WI38 (cell line): ENCODE data around the gene TRABD2B.

Experiments used
- H3K4me3 ChIP-seq: 2 replicates; pipeline ENCODE4 v1.5.1; 2011; ENCODE audit warnings: low read depth, mild to moderate bottlenecking, control low read depth, low read length
- TF ChIP-seq, protein P1 (sequence below): IDR thresholded peaks from 2 replicates; pipeline ENCODE4 v1.5.1; 2012; ENCODE audit warnings: low read depth, mild to moderate bottlenecking, control low read depth, low read length

Gene TRABD2B

DNA sequence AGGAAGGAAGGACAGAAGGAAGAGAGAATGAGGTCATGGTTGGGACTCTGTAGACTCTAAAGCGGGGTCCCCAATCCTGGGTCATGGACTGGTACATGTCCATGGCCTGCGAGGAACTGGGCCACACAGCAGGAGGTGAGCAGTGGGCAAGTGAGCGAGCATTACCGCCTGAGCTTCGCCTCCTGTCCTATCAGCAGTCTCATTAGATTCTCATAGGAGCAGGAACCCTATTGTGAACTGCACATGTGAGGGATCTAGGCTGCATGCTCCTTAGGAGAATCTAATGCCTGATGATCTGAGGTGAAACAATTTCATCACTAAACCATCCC is 128.9 kb downstream of the TRABD2B start:
- TF ChIP-seq, protein P1, sequence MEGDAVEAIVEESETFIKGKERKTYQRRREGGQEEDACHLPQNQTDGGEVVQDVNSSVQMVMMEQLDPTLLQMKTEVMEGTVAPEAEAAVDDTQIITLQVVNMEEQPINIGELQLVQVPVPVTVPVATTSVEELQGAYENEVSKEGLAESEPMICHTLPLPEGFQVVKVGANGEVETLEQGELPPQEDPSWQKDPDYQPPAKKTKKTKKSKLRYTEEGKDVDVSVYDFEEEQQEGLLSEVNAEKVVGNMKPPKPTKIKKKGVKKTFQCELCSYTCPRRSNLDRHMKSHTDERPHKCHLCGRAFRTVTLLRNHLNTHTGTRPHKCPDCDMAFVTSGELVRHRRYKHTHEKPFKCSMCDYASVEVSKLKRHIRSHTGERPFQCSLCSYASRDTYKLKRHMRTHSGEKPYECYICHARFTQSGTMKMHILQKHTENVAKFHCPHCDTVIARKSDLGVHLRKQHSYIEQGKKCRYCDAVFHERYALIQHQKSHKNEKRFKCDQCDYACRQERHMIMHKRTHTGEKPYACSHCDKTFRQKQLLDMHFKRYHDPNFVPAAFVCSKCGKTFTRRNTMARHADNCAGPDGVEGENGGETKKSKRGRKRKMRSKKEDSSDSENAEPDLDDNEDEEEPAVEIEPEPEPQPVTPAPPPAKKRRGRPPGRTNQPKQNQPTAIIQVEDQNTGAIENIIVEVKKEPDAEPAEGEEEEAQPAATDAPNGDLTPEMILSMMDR, result no peak
- H3K4me3 ChIP-seq, result no peak overlapping the region

DNA sequence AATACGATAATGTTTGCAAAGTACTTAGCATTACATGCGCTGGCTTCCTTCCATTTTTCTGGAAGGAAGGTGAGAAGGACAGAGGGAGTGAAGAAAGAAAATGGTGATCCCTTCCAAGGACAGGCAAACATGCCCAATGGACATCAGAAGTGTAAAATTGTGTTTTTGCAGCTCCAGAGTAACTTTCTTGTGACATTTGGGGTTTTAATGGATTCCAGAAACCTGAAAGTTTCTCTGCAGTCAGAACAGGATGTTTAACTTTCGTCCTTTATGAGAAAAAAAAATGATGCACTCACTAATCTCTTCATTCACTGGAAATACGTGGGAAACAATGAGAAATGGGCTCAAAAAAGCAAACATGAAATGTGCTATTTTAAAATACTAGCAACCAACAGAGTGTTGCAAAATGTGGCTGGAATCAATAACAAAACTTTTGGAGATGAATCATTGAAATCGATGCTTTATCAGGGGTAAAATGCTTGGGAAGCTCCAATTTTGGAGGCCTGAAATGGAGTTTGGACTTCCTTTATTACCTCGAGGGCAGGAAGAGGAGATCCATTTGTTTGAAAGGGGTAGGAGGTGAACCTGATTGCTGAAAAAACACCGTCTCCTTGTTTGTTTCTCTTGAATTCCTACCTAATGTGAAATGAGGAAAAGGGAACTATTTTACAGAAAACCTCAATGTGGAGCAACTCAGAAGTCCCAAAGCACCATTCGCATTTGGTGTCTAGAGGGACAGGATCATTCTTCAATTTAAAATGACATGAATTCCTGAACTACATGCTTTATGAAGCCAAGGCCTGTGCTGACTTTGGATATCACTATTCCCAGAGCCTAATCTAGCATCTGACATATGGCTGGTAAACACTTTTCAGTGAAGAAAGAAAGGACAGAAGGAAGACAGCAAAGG is 129.5 kb downstream of the TRABD2B start:
- TF ChIP-seq, protein P1, result no peak
- no peak overlapping the region for H3K4me3 ChIP-seq

DNA sequence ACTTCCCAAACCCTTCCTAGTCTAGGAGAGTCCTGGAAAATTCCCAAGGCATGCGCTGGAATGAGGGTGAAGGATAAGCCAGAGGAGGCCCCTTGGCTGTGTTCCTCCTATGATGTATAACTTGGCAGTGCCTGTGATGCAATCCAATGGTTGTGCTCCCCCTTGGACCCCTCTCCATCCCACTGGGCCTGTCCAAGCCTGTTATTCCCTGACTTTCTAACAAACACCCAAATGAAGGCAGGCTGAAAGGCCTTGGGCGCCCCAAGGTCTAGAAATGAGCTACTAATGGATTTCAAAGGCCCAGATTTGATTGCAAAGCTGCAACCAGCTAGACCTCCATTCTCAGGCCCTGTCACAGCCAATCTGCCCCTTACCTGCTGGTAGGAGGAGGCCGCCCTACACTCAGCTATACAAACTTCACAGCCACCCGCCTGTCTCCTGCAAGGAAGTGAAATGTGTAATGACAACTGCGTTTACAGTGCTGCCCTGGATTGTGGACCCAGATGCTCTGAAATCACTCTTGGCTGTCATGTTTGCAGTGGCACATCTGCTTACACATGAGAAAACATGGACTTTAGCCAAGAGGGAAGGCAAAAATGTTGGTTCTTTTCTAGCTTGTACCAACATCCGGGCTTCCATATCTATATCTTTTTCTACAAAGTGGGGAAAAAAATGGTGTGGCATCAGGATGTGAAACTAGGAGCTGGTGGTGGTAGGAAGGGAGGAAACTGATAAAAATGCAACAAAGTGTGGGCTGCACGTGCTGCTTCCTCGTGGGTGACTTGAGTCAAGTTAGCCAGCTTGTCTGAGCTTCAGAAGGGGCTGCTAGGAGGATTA is 130.4 kb downstream of the TRABD2B start:
- H3K4me3 ChIP-seq, result no peak overlapping the region
- TF ChIP-seq, protein P1, result no peak

DNA sequence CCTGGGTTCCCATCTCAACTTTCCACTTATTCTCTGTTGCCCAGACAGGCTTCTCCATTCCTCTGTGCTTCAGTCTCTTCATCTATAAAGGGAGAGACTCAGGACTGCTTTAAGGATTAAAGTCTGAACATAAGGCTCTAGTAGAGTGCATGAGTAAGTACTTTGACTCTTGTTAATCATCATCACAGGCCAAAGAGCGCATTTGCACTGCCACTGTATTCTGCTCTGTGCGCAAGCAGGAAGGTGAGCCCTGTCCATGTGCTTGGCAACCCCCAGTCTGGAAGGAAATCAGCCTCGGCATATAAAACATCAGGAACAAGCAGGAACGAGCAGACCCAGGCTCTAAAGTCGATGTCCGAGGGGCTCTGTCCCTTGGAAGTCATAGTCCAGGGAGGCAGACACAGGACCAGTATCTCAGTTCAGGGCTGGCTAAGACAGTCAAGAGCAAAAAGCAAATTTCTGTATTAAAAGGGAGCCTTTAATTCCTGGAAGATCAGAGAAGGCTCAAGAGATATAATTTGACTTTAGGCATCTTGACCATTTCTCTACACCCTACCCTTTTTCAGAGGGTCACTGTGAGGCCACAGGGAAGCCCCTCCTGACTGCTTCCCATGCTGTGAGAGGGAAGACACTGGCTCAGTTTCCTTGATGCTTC is 131.2 kb downstream of the TRABD2B start:
- no peak overlapping the region for H3K4me3 ChIP-seq
- TF ChIP-seq, protein P1, result no peak

DNA sequence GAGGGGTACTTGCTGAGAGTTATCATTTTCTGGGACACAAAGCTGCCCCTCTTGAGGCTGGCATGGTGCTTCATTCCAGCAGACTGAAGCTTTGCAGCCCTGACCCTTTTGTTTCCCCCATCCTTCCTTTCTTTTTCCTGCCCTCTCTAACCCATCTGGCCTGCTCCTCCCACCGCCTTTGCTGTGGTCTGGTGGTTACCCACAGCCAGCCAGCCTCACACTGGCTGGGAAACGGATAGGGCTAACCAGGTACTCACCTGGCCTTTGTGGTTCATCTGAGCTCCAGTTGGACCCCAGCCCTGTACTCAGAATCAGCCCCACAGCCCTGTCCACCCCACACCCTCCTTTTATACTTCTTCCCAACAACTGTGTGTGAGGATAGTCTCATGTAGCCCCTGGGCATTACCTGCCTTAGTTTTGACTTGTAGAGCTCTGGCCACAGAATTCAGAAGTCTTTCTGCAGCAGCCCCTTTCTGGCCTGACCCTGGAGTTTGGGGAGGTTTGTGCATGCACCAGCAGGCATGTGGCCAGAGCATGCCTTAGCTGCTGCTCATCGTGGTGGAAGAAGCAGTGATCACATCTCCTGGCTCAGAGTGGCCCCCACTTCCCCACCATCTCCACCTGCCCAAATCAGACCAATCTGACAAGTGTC is 138.0 kb downstream of the TRABD2B start:
- TF ChIP-seq, protein P1, result no peak

DNA sequence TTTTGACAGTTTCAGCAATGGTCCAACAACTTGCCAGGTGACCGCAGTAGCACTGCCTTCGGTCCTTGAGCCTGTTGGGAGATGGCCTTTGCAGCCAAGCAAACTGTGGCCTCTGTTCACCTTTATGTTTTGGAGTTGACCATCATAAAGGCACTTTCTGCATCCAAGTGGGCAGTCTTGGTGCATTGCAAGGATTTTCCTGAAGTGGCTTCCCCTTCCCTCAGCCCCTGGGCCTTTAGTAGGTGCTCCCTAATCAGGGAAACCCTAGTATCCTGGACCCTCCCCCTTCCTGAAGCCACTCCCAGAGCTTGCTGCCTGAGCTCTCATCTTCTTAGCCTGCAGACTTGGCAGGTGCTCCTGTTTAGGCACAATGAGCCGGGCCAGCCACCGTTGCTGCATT is 140.2 kb downstream of the TRABD2B start:
- TF ChIP-seq, protein P1, result no peak
- H3K4me3 ChIP-seq, result no peak overlapping the region

More for the DNA sequence above, 138.0 kb downstream of the TRABD2B start:
- H3K4me3 ChIP-seq, result no peak overlapping the region
